OCI-LY3 (cell line): ENCODE measurements around the gene LGMN.

Experiments
- CTCF ChIP-seq: fragments of 200-600, 300-600 bp; sonication (generic); IDR thresholded peaks from 2 replicates; pipeline ENCODE4 v1.5.1; 2014; ENCODE audit warnings: antibody characterized with exemption, low read length, low read depth
- EZH2phosphoT487 ChIP-seq: fragments of 200-600 bp; shearing (Covaris generic); IDR thresholded peaks from 2 replicates; pipeline ENCODE4 v1.6.1; 2018; ENCODE audit warnings: antibody characterized with exemption, mixed run types, low read depth

- TF ChIP-seq CTCF (no peak), EZH2phosphoT487 (no peak)
Observed at GRCh38 chr14:92774572-92774971, 26.1 kb upstream of the LGMN start.
